Neural crest cell (in vitro differentiated cells): ENCODE results near the gene RAPGEF6. TPM values are rescaled to one million over a fixed set of nuclear protein-coding genes. Genes with fewer than 3 reads are reported as not detected.

Experiments
- DNase-seq: peaks from one replicate; pipeline ENCODE4 v3.0.0; 2021; ENCODE audit warnings: low read depth, mixed read lengths, low spot score
- H3K27ac Mint-ChIP-seq: one replicate; pipeline ENCODE4 v1.8.0; 2021; ENCODE audit warnings: mild to moderate bottlenecking, mixed read lengths; ENCODE audit not compliant: unreplicated experiment
- H3K27me3 Mint-ChIP-seq: 2 replicates; pipeline ENCODE4 v1.8.0; 2021; ENCODE audit warnings: low read depth, mild to moderate bottlenecking, mixed read lengths
- H3K36me3 Mint-ChIP-seq: 2 replicates; pipeline ENCODE4 v1.8.0; 2021; ENCODE audit warnings: low read depth, mild to moderate bottlenecking, mixed read lengths
- H3K4me1 Mint-ChIP-seq: 2 replicates; pipeline ENCODE4 v1.8.0; 2021; ENCODE audit warnings: mixed read lengths
- H3K4me3 Mint-ChIP-seq: one replicate; pipeline ENCODE4 v1.8.0; 2021; ENCODE audit warnings: mild to moderate bottlenecking, mixed read lengths
- H3K9me3 Mint-ChIP-seq: 2 replicates; pipeline ENCODE4 v1.8.0; 2021; ENCODE audit warnings: mixed read lengths
- total RNA-seq: library from RNA; stranded (reverse); gene quantifications from 2 replicates; pipeline ENCODE4 v1.2.1, GENCODE V29; 2021
- TF ChIP-seq, protein P1 (sequence below): fragments of 200-600 bp; sonication (generic); conservative IDR thresholded peaks from 2 replicates; pipeline ENCODE4 v1.5.0; 2021; ENCODE audit warnings: antibody characterized with exemption, mild to moderate bottlenecking

The RAPGEF6 gene
- total RNA-seq, 1 donor from 2014 or later = 28.0 TPM

DNA sequence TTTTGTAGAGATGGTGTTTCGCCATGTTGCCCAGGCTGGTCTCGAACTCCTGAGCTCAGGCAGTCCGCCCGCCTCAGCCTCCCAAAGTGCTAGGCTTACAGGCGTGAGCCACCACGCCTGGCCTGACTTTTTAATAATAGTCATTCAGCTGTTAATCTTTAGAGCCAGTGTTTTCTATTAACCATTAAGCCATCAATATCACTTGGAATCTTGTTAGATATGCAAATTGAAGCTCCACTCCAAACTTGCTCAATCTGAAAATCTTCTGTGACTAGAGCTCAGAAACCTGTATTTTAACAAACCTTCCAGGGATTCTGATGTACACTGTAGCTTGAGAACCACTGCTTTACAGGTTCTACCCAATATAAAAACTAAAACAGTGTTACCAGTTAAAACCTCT, 257.7 kb downstream of the RAPGEF6 start:
- no peaks in the 10 kb centered on the region for H3K27me3 Mint-ChIP-seq
- H3K36me3 Mint-ChIP-seq = no peaks in the 10 kb centered on the region
- TF ChIP-seq, protein P1, sequence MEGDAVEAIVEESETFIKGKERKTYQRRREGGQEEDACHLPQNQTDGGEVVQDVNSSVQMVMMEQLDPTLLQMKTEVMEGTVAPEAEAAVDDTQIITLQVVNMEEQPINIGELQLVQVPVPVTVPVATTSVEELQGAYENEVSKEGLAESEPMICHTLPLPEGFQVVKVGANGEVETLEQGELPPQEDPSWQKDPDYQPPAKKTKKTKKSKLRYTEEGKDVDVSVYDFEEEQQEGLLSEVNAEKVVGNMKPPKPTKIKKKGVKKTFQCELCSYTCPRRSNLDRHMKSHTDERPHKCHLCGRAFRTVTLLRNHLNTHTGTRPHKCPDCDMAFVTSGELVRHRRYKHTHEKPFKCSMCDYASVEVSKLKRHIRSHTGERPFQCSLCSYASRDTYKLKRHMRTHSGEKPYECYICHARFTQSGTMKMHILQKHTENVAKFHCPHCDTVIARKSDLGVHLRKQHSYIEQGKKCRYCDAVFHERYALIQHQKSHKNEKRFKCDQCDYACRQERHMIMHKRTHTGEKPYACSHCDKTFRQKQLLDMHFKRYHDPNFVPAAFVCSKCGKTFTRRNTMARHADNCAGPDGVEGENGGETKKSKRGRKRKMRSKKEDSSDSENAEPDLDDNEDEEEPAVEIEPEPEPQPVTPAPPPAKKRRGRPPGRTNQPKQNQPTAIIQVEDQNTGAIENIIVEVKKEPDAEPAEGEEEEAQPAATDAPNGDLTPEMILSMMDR = no peak
- DNase-seq = no peak
- no peaks in the 10 kb centered on the region for H3K9me3 Mint-ChIP-seq
- H3K4me3 Mint-ChIP-seq = no peak overlapping the region
- no peak overlapping the region for H3K27ac Mint-ChIP-seq
- H3K4me1 Mint-ChIP-seq = peaks cover 26% of the 10 kb centered on the region

- Mint-ChIP-seq H3K27ac (no peak overlapping the region), H3K9me3 (no peaks in the 10 kb centered on the region), H3K36me3 (no peaks in the 10 kb centered on the region), H3K4me3 (no peak overlapping the region), H3K4me1 (peaks cover 15% of the 10 kb centered on the region), H3K27me3 (no peaks in the 10 kb centered on the region)
- TF ChIP-seq, protein P1 = no peak
- no peak for DNase-seq
These were observed 259.7 kb downstream of the RAPGEF6 start for GRCh38 chr5:131375351-131375750.

Other genes starting within 250 kb of the RAPGEF6 start
- gene FNIP1, start 161.8 kb upstream of the RAPGEF6 start, total RNA-seq = 20.6 and 24.9 TPM in 2 replicates